Measurements from ENCODE around the gene ZNF827. TPM values are rescaled to one million over a fixed set of nuclear protein-coding genes. Genes with fewer than 3 reads are reported as not detected.

The ZNF827 gene
- total and polyA plus RNA-seq, 2 experiments from 2014 or later = 20.3 to 33.1 TPM

GRCh38 chr4:145788755-145789154 is 149.9 kb downstream of the ZNF827 start (continued):
- TF ChIP-seq ZNF462 (CRISPR knock-in tag; IDR thresholded peaks at IDR 0.05) = no peak
- TF ChIP-seq EZH2 (IDR thresholded peaks at IDR 0.05; ENCODE audit: low read depth, unreplicated experiment) = no peak
- no peak for TF ChIP-seq EZH2phosphoT487 (IDR thresholded peaks at IDR 0.05; ENCODE audit: unreplicated experiment)
- TF ChIP-seq JUNB (IDR thresholded peaks at IDR 0.05; ENCODE audit: unreplicated experiment) = no peak
- TF ChIP-seq CTCF (conservative IDR thresholded peaks at IDR 0.05; ENCODE audit: low read depth in 2 of 2) = no peak
- TF ChIP-seq POLR2AphosphoS5 (IDR thresholded peaks at IDR 0.05; ENCODE audit: low read depth) = no peak
- TF ChIP-seq STAT1 (IDR thresholded peaks at IDR 0.05; ENCODE audit: unreplicated experiment) = no peak
- TF ChIP-seq NANOG (IDR thresholded peaks at IDR 0.05; ENCODE audit: borderline replicate concordance) = no peak
- TF ChIP-seq ZNF114 (CRISPR knock-in tag; IDR thresholded peaks at IDR 0.05) = no peak
- no peak for TF ChIP-seq CREB1 (CRISPR knock-in tag; IDR thresholded peaks at IDR 0.05; ENCODE audit: low read depth)

Measured in GM23338 (cell line).